Measurements from ENCODE around the gene ABHD5. TPM values are rescaled to one million over a fixed set of nuclear protein-coding genes. Genes with fewer than 3 reads are reported as not detected.
A peak's percentile ranks its signal among the peaks of the same experiment; 100 is the strongest.

ABHD5 gene
- total RNA-seq, 4 donors from 2014 or later: 12.4 to 50.6 (median 22.8) TPM

DNA sequence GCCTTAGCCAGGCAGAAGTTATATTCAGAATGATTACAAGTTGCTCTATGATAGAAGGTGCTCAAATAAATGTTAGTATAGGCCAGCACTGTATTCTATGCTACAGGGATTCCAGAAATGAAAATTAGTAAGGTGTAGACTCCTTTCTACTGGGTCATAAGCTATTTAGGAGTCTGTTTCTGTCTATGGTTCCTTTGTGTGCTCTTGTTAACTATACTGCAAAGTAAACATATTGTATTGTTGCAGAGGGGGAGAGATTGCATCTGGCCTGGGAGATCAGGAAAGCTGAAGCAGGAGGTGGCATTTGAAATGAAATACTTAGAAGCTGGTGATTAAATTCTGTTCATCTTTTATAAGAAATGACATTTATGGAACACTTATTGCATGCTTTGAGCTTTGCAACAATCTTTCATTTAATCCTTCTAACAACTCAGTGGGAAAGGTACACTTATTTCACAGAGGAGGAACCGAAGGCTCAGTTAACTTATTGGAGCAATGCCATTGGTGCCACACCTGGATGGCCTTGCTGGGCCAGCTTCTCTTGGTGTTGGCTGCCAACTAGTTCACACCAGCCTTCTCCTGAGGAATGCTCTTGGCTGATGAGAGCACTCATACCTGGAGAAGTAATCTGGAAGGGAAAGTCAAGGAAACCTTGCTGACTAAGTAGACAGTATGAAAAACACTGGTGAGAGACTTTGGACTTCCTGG is 39.1 kb downstream of the ABHD5 start:
- Histone ChIP-seq H3K4me1 (no peaks in the 10 kb centered on the region), H3K36me3 (peaks cover 0 to 5% (median 0%) of the 10 kb centered on the region in 3 donors), H3K4me3 (no peak overlapping the region), H3K9me3 (no peaks in the 10 kb centered on the region), H3K27me3 (no peaks in the 10 kb centered on the region), H3K27ac (peak overlapping the region in 3 of 4 donors; percentile 4 to 60 (median 32))
- TF ChIP-seq, protein P1, sequence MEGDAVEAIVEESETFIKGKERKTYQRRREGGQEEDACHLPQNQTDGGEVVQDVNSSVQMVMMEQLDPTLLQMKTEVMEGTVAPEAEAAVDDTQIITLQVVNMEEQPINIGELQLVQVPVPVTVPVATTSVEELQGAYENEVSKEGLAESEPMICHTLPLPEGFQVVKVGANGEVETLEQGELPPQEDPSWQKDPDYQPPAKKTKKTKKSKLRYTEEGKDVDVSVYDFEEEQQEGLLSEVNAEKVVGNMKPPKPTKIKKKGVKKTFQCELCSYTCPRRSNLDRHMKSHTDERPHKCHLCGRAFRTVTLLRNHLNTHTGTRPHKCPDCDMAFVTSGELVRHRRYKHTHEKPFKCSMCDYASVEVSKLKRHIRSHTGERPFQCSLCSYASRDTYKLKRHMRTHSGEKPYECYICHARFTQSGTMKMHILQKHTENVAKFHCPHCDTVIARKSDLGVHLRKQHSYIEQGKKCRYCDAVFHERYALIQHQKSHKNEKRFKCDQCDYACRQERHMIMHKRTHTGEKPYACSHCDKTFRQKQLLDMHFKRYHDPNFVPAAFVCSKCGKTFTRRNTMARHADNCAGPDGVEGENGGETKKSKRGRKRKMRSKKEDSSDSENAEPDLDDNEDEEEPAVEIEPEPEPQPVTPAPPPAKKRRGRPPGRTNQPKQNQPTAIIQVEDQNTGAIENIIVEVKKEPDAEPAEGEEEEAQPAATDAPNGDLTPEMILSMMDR (IDR thresholded peaks at IDR 0.05): no peak
- no peak for TF ChIP-seq POLR2A (IDR thresholded peaks at IDR 0.05)
- DNase-seq: peak in 2 of 3 donors; percentile 59 to 68

DNA sequence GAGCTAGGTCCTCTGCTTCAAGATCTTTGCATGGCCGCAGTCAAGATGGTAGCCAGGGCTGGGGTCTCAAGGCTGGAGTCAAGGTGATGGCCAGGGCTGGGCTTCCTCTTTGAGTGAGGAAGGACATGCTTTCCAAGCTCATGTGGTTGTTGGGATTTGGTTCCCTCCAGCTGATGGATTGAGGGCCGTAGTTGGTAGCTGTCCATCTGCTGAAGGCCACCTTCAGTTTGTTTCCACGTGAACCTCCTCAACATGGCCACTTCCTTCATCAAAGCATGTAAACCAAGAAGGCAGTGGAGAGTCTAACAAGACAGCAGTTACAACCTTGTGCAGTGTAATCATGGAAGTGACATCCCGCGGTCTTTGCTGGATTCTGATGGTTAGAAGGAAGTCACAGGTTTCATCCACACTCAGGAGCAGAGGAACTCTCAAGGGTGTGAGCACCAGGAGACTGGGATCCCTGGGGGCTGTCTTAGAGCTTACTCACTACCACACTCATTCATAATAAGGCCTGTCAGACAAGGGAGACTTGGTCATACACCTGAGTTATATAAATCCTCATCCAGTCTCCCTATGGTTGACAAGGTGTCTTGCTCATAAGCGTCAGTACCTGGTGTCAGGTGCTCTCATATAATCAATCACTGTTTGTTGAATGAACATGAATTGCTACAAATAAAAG is 42.1 kb downstream of the ABHD5 start:
- Histone ChIP-seq H3K27me3 (no peaks in the 10 kb centered on the region), H3K9me3 (no peaks in the 10 kb centered on the region), H3K4me3 (no peak overlapping the region), H3K27ac (no peak overlapping the region), H3K4me1 (peaks cover 0 to 16% (median 0%) of the 10 kb centered on the region in 4 donors), H3K36me3 (peaks cover 0 to 5% (median 0%) of the 10 kb centered on the region in 3 donors)
- no peak for DNase-seq
- TF ChIP-seq, protein P1 (IDR thresholded peaks at IDR 0.05): no peak
- no peak for TF ChIP-seq POLR2A (IDR thresholded peaks at IDR 0.05)

DNA sequence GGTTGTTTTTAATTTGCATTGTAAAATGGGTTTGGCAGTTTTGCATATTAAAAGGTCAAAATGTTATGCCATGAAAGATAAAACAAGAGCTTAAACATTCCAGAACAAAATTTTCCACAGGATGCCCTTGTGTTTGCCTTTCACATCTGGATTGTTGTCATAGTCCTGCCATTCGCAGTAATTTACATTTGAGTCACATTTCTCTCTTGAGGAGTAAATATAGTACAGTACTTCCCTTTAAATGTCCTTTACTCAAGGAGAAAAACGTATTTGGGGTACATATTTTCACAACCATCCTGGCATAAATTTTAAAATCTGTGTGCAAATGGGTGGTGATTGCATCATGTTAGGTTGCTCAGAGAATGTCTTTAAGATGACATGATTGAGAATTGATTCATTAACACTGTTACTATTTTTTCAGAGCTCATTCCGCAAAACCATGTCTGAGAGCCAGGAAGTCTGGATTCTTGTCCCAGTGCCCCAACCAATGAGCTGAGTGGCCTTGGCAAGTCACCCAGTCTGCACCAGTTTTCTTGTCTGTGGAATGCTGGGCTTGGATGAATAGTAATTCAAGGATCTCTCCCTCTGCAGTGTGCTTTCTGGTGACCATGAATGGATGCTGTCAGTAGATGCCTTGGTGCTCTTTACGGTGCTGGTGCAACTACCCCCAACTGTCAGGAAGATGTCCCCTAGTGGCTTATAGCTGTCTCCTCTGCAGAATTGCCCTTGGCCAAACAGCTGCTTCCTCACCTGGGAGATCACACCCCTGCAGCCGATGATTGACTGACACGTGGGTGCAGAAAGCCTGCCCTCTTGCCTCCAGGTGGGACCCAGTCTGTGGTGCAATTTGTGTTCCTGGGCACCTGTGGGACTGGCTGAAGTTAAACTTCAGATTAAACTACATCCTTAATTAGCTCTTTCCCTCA is 43.0 kb downstream of the ABHD5 start:
- Histone ChIP-seq H3K36me3 (peaks cover 0 to 5% (median 0%) of the 10 kb centered on the region in 3 donors), H3K9me3 (no peaks in the 10 kb centered on the region), H3K27ac (no peak overlapping the region), H3K27me3 (no peaks in the 10 kb centered on the region), H3K4me1 (peaks cover 0 to 21% (median 0%) of the 10 kb centered on the region in 4 donors), H3K4me3 (no peak overlapping the region)
- DNase-seq: no peak
- TF ChIP-seq, protein P1 (IDR thresholded peaks at IDR 0.05): no peak
- TF ChIP-seq POLR2A (IDR thresholded peaks at IDR 0.05): no peak

DNA sequence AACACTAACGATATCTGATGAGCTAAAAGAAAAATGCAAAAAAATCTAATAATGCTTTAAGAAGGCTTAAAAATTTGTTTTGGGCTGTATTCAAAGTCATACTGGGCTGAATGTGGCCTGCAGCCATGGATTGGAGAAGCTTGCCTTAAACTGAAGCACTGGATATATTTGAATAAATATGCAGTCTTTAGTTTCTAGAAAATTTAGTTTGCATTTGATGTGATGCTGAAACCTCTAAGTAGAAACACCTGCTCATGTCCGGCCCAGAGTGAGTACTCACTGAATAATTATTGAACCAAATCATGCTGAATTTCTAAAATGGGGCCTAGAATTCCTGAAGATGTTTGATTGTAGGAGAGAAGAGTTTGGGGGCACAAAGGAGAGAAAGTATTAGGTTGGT is 43.9 kb downstream of the ABHD5 start:
- no peak overlapping the region for H3K27ac ChIP-seq
- H3K4me1 ChIP-seq: peaks cover 0 to 21% (median 0%) of the 10 kb centered on the region in 4 donors
- no peak overlapping the region for H3K4me3 ChIP-seq
- DNase-seq: no peak
- TF ChIP-seq POLR2A (IDR thresholded peaks at IDR 0.05): no peak
- TF ChIP-seq, protein P1 (IDR thresholded peaks at IDR 0.05): no peak
- no peaks in the 10 kb centered on the region for H3K9me3 ChIP-seq
- no peaks in the 10 kb centered on the region for H3K27me3 ChIP-seq
- H3K36me3 ChIP-seq: peaks cover 0 to 5% (median 0%) of the 10 kb centered on the region in 3 donors

DNA sequence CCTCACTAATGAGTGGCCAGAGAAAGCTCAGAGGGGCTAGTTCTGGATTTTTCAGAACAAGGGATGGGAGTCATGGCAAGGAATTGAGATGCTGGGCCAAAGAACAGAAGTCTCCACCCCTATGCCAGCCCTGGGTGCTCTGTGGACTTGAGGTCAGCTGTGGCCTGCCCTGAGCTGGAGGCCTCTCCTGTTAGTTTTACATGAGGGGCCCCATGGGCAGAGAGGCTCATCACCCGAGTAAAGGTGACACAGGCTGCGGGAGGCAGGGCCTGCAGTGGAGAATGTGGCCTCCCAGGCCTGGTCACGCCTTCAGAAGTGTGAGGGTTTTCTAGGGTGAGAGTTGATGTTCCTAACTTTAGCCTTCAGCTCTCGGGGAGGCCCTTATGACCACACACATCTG is 44.9 kb downstream of the ABHD5 start:
- Histone ChIP-seq H3K36me3 (peaks cover 0 to 5% (median 0%) of the 10 kb centered on the region in 3 donors), H3K4me1 (peaks cover 0 to 21% (median 0%) of the 10 kb centered on the region in 4 donors), H3K27ac (peak overlapping the region in 2 of 4 donors; percentile 79 to 89), H3K4me3 (no peak overlapping the region), H3K9me3 (no peaks in the 10 kb centered on the region), H3K27me3 (no peaks in the 10 kb centered on the region)
- TF ChIP-seq, protein P1 (IDR thresholded peaks at IDR 0.05): no peak
- no peak for TF ChIP-seq POLR2A (IDR thresholded peaks at IDR 0.05)
- DNase-seq: peak in 1 of 3 donors; percentile 52

All from Peyer's patch (tissue), 4 donors.